Right kidney (tissue), 1 donor: Measurements from ENCODE around the gene TGFBR3.

ENCODE experiments used
- DNase-seq: peaks from one replicate; pipeline ENCODE4 v3.0.0-alpha.2; 2016

The TGFBR3 gene

DNA sequence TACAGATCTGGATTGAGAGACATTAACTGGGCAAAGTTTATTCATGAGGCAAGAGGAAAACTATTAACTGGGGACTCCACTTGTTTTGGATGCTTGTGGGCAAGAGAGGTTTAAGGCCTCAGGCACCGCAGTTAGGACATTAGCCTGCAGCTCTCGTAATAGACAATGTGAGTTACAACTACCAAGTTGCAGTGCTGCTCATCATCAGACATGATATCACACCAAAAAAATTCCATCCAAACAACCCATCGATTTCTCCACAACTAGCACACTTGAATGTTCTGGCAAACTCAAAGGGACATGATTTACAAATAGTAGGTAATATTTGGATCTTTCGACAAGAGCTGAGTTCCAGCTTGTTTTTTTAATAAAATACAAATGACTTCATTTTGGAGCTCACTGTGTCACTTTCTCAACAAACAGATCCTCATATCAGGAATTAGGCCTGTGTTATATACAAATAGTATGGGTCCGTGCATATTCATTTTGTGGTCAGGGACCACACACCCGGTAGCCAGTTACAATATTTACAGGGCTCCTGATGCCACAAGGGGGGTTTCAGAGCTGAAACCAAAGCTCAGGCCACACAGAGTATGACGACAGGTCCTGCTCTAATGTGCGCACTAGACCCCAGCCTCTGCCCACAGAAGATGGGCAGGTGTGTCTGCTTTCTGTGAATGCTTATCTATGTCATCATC, 128.0 kb downstream of the TGFBR3 start:
- DNase-seq = no peak

DNA sequence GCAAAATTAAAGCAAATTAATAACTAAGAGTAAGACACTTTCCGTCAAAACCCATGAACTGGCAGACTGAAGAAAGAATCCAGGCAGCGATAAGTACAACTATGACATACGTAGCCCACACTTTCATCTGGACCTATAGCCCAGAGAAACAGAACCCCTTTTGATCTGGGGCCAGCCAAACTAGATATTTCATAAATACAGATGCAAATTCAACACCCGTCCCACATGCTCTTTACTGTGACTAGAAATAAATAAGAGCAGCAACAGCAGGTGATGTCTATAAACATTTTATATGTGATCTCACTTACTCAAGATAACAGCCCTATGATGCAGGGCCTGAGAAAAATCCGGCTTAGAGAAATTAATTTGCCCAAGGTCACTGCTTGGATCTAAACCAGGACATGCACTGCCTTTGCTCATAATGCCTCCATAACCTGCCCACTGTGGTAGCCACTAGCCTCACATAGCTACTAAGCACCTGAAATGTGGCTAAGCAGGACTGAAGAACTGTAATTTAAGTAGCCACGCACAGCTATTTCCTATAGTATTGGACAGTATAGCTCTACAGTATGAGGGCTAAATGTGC, 130.2 kb downstream of the TGFBR3 start:
- DNase-seq = no peak

DNA sequence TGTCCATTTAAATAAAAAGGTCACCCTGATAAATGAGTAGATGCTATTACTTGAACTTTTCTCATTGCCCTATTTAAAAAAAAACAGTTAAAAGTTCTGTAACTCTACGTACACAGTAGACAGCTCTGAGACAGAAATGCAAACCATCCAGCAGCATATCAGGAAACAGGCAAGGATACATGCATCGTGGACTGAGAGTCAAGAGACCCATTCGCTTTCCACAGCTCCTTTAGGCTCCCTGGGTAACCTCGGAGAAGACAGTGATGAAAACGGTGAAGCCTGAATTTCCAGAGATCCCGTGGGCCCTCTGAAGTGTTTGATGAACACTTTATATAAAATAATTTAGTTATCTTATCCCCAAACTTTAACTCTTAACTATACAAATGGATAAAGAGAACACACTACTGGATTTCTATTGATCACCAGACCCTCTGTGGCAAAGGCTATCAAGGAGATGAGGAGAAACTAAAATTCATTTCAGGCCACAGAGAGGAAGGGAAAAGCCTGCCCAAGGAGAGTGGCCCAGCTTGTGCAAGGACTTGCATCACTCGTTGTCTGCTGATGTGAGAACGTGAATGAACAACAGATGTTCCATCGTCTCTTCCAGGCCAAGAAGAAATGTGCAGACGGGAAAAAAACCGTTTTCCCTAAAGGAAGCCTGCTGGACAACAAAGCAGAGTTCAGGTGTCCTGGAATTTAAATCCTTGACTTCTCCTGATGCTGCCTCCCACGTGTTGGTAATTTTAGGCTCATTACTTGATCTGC, 131.0 kb downstream of the TGFBR3 start:
- DNase-seq = no peak

DNA sequence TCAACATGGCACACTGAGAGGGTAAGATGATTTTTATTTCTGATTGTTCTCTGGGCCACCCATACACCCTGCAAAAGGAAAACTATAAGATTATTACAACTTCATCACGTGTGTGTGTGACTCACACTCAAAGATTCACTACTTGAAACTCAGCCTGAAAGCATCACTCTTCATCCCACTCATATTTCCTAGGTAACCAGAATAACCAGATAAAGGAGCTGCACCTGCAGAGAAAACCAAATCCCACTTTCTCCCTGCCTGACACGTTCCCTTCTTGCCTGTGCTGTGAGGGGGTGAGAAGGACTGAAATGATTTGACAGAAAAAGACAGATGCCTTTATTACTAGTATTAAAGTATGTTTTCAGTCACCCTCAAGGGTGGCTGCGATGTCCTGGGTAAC, 131.6 kb downstream of the TGFBR3 start:
- no peak for DNase-seq

DNA sequence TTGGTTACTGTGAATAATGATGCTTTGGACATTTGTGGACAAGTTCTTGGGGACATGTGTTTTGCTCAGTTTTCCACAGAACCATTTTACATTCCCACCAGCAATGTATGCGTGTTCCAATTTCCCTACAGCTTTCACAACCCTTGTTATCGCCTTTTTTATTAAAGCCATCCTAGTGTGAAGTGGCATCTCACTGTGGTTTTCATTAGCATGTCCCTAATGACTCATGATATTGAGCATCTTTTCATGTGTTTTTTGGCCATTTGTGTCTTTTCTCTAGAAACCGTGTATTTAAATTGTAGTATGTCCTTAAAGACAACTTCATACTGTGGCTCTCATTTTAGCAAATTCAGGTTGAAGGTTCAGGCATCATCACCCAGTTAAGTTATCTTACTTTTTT, 132.1 kb downstream of the TGFBR3 start:
- no peak for DNase-seq

DNA sequence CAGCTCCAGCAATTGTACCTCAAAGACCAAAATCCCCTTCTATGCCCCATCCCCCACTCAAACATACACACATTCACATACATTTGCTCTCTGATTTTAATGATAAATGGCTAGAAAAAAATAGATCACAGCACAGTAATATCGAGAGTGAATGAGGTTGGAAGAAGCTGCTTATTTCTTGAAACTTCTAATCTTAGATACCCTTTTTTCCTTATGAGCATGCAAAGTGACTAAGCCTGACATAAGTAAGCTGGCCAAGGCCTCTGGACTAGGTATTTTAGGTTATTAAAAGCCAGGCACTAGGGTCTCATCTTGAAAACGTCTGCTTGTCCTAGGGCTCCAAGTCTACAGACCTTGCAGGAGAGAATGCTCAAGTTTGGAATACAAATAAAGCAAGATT, 133.6 kb downstream of the TGFBR3 start:
- no peak for DNase-seq

DNA sequence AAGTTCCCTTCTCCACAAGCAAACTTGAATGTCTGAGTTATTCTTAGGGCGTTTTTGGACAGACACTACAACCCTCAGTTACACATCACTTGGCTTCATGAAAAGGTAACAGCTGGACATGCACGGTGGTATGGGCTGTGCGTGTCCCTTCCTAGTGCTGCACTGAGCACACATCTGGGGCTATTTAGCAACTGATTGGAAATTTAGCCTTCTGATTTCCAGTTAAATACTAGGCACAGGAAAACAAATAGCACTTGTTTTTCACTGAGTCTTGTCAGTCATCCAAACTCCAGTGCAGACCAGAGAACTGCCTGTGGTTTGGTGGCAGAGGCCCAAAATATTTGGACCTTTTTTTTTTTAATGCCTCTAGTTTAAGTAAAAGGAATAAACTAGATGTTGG, 134.7 kb downstream of the TGFBR3 start:
- DNase-seq = no peak

DNA sequence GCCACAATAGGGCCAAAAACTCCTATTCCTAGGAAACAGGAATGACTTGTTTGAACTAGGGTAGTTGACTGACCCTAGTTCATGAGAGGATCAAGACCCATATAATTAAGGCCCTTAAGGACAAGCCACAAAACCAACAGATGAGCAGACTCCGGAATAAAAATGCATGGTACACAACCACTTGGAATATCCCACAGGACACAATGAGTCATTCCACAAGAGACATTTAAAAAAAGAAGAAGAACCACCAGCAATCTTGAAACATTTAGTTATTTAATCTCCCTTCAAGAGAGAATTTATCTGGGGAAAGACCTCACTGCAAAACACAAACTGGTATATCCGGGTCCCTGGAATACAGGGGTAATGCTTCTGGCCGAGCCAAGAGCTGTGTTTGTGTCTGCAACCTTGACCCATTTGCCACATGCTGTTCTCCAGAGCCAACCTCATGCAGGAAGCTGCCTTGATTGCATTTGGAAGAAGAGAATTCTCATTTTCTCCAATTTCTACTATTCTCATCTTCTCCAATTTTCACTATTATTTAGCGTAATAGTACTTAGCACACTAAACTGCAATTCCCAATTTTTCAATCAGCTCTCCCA, 135.5 kb downstream of the TGFBR3 start:
- no peak for DNase-seq

DNA sequence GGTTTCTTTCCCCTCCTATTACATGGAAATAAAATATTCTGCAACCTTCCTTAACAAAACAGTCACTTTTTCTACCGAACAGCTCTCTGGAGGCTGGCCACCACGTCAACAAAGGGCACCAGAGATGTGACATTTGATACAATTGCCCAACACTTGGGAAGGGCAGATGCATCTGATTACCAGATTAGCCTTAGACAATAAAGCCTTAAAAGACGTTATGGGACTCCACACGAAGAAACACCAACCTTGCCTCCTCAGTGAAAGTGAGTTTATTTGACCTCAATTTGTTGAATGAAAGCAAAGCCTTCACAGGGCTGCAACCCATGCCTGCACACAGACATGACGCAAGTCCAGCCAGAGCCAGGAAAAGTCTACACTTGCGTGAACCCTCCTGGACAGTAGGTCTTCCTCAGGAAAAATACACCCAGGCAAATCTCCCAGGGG, 136.1 kb downstream of the TGFBR3 start:
- DNase-seq = no peak

DNA sequence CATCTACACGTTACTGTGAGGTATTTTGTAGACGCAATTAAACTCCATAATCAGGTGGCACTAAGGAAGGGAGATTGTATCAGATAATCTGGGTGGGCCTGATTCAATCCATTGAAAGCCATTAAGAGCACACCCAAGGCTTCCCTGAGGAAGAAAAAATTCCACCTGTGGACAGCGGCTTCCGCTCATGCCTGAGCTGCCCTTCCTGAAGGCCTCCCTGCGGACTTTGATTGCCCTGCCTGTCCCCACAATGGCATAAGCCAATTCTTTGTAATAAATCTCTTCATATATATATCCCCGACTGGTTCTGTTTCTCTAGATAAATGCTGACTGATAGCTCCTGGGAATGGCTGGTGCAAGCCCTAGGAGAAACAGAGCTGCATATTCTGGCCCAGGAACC, 138.3 kb downstream of the TGFBR3 start:
- no peak for DNase-seq

DNA sequence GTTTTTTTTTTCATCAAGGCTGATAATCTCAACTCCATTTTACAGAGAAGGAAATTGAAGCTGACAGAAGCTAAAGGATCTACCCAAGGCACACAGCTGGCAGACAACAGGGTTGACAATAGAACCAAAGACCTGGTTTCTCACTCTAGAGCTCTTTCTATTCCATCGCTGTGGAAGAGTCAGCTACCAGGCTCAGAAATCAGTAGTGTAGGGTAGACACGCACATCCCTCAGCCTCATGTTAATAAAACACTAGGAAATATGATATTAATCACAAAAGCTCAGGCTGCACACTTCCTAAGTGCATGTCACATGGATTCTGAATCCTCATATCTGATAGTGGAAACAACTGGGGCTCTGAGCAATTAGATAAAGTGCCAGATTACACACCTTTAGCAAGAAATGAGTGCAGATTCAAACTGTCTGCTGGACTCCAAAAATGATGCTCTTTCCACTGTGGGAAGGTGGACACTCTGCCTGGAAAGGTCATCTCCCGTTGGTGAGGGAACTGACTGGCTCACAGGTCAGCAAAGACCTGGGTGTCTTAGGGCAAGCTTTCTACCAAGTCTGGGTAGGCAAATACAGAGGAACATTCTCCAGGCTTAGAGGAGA, 139.1 kb downstream of the TGFBR3 start:
- no peak for DNase-seq

DNA sequence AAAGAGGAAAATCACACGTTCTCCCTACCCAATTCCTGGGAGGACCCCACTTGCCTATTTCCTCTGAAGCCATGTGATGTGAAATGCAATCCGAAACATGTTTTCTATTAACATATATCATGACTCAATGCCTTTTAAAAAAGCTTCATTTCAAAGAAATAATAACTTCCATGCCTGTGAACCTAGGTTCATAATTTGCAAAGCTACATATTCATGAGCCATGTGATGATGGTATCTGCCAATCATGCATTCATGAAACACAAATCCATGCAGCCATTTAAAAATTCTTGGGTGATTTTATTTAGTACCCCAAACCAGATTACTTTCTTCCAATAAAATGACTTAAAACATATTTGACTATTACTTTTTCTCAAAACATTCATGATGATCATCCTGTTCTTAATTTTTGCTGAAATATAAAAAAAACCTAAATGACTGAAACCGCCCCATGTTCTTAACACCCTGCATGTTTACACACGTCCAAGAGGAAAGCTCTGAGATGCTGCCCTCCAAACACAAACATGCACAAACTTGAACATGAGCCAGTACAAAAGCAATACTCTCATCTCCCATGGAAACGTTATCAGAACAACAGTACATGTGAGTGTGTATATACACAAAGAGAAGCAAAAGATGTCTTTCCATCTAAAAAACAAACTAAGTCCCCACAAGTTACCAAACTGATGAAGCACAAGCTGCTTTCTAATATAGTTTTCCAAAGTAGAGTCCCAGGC, 140.1 kb downstream of the TGFBR3 start:
- DNase-seq = no peak

DNA sequence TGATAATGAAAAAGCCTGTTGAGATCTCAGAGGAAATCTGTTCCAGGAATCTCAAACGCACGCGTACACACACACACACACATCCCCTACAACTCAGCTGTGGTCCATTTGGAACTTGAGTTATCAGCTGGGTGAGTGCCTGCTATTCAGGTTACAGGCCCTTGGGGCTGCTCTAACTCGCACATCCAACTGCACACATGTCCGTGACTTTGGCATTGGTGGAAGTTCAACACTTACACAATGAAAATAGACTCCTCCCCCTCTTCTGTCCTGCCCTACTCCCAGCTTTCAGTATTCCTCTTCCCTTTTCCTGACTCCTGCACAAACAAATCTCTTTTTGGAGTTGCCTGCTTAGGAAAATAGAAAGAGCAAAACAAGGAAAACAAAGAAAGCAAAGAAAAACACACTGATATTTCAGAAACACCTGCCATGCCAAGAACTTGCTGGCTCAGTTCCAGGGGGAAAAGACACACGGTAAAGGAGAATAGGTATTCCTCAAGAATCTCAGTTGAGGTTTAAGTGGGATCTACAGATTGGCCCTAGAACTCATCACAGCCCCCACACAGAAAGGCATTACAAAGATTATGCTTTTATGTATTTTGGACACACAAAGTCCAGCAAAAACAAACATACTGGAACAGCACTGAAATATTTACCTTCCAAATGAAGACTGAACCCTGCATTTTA, 140.9 kb downstream of the TGFBR3 start:
- DNase-seq = no peak

DNA sequence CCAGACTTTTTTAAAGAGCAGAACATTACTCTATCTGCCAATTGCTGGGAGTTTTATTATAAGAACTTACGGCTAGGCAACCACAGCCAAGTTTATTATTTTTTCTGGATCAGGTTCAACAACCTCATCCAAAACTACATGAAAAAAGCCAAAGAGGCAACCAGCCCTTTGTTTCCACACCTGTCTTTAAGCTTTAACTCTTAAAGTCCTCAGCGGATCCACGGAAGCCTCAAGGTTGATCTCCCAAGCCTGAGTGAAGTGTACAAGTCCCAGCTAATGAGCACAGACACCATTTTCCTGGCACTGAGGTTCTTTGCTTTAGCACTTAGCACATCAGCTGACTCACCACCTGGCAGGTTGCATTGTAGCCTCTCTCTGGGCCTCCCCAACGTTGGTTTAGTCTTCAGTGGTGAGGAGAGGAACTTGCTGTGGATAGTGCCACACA, 143.1 kb downstream of the TGFBR3 start:
- DNase-seq = no peak

DNA sequence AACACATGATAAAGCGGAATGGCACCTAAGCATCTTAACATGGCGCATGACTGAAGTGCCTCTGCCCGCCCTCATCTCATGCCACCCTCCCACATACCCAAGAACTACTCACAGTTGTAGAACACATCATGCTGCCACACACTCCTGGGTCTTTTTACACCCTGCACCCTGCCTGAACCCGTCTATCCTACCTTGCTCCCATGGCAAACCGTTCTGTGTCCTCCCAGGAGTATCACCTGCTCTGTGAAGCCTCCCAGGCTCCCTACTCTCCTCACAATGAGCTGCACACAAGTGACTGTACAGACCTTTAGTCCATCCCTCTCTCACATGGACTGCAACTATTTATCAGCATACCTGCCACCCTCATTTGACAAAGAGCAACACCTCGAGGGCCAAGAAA, 144.0 kb downstream of the TGFBR3 start:
- no peak for DNase-seq

DNA sequence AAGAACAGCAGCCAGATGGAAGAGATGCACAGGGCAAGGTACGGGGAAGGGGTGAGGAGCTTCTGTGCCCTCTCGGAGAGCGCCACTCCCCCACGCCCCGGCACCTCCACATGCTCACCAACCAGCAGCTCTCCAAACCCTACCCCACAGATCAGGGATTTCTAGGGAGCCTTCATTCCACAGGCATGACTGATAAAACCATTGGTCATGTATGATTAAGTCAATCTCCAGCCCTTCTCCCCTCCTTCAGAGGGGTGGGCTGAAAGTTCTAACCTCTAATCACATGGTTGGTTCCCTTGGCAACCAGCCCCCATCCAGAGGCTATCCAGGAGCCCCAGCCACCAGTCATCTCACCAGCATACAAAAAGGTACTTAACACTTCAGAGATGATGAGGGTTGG, 144.7 kb downstream of the TGFBR3 start:
- DNase-seq = no peak

DNA sequence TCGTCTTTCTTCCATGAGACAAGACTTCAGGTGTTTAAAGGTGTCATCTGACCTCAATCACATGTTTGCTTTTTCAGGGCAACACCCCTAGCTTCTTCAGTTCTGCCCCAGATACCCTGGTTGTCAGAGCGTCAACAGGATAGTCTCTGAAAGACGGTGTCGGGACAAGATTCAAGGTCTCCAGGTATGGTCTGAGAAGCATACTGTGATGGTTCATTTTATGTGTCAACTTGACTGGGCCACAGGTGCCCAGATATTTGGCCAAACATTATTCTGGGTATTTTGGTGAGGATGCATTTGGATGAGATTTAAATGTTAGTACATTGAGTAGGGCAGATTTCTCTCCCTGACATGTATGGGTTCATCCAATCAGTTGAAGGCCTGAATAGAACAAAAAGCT, 148.3 kb downstream of the TGFBR3 start:
- no peak for DNase-seq

DNA sequence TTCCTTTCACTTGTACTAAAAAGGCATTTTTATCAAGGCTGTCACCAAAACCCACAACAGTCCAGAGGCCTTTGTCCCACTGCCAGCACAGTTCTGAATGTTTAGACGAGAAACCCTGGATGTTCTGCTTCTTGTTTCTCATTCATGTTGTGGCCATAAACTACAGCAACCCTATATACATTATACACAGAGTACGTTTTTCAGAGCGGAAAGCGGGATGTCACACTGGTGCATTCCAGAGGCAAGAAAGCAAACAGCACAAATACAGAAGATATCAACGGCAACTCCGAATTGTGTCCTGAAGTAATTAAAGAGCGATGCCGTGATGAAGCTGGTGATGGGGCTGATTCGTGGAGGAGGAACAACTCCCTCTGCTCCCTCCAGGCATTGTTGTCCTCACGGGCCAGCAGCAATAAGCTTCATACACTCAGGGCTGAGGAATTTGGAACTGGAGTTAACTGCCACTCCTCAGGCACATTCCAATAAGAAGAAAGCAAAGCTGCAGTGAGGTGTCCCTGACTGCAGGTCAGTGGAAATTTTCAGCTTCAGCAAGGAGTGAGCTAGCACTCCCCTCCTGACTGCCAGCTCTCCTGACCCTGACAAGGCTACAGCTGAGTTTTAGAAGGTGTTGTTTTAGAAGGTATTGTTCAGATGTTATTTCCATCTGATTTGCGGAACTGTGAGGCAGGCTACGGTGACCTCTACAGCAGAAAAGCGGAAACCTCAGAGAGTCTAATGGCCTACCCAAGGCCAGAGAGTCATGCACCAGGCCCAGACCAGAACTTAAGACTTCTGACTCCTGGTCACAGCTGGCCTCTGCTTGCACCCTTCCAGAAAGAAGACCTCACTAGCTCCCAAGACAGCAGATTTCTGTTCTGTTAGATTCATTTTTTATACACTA, 149.0 kb downstream of the TGFBR3 start:
- DNase-seq = peak; percentile 67

DNA sequence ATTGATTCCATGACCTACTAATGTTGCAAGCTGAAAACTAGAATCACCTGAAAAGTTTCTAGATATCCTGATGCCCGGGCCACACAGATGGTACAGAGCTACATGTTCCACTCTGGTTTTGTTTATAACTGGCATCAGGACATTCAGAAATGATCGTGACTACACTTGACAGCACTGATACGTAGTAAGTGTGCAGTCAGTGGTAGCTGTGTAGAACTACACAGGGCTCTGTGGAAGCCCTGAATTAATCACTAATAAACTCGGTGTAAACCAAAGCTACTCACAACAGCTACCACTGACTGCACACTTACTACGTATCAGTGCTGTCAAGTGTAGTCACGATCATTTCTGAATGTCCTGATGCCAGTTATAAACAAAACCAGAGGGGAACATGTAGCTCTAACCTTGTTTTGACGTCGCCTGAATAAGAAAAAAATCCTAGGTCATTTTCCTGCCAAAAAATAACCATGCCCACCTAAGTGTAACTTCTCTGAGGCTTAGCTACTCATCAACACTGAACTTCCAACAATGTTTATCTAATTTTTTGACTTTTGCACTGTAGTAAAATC, 149.7 kb downstream of the TGFBR3 start:
- DNase-seq = no peak

DNA sequence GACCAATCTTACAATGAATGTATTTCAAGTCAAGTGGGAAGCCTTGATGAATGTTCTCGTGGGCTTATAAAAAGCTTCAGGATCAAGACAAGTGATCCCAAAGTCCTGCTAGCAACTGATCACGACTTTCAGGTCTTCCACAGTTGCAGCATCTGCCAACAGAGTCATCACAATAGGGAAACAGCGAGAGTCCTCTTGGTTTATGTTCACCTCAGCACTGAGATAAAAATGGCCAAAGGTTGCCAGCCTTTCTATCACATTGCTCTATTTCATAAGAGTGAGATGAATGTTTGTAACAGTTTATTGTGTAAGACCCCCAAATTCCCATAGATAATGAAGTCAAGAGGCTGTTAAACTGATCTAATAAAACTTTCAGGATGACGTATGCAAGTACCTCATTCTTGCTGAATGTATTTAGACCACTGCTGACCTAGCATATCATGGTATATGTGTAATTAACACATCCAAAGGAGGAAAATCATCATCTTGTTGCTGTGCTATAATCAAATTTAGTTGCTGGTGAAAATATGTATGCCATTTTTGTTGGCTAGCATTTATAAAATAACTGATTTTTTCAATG, 150.6 kb downstream of the TGFBR3 start:
- no peak for DNase-seq
